Esophagus mucosa (tissue), 1 donor: ENCODE data around the gene OSBP2. TPM values are rescaled to one million over a fixed set of nuclear protein-coding genes. Genes with fewer than 3 reads are reported as not detected.

ENCODE experiments used
- ATAC-seq: fragments of 200-7000 bp; cut with Tn5 transposase; one replicate; pipeline ENCODE4 v1.9.1; 2020
- total RNA-seq: library from RNA; stranded (reverse); gene quantifications from one replicate; pipeline ENCODE4 v1.2.4, GENCODE V29; 2023
- donor health status: DM: yes; HTN: yes; CAD: no.

OSBP2 gene
- total RNA-seq, 1 donor from 2014 or later: 3.0 TPM

GRCh38 chr22:30856741-30857502, 162.2 kb downstream of the OSBP2 start:
- ATAC-seq: no peak

DNA sequence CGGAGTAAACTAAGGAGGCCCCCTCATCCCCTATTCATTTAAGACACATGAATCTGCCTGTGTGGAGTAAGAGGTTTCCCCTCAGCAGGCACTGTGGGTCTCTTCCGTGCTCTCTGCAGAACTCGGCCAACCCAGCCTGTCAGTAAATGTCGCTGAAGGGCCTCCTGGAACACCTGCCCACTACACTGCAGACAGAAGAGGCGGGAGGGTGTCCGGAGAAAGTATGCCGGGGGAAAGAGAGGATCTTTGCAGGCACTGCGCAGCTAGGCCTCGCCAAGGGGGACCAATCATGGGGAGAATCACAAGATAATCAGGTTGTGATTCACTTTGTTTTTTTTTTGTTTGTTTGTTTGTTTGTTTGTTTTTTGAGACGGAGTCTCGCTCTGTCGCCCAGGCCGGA, 163.1 kb downstream of the OSBP2 start:
- no peak for ATAC-seq

DNA sequence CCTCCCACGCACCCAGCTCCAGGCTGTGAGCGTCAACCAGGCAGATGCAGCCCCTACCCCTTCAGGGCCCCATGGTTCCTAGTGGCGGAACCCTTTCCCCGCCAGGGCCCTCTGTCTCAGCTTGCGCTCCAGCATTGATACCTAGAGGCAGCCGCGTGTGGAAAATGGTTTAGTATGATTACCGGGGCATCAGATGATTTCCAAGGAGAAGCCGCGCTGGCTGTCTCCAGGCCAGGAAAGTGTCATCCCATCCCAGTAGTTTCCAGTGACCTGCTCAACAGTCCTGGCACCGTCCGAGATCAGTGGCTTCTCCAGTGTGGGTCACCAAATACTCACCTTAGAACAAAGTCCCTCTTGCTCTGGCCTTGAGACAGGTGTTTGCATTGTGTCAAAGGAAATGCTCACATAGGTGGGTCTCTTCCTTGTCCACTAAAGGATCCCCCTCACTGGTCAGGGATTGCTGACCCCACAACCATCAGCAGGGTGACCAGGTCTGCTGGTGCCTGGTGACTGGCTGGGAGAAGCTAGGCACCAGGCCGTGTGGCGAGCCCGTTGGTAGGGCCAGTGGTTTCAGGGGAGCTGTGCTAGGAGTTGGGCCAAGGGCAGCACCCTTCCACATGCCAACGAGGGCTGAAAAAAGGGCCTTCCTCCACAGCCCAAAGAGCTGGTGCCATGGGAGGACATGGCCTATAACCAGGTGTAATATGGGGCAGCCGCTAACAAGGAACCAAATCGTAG, 164.5 kb downstream of the OSBP2 start:
- no peak for ATAC-seq

GRCh38 chr22:30859714-30860095, 165.0 kb downstream of the OSBP2 start:
- no peak for ATAC-seq

DNA sequence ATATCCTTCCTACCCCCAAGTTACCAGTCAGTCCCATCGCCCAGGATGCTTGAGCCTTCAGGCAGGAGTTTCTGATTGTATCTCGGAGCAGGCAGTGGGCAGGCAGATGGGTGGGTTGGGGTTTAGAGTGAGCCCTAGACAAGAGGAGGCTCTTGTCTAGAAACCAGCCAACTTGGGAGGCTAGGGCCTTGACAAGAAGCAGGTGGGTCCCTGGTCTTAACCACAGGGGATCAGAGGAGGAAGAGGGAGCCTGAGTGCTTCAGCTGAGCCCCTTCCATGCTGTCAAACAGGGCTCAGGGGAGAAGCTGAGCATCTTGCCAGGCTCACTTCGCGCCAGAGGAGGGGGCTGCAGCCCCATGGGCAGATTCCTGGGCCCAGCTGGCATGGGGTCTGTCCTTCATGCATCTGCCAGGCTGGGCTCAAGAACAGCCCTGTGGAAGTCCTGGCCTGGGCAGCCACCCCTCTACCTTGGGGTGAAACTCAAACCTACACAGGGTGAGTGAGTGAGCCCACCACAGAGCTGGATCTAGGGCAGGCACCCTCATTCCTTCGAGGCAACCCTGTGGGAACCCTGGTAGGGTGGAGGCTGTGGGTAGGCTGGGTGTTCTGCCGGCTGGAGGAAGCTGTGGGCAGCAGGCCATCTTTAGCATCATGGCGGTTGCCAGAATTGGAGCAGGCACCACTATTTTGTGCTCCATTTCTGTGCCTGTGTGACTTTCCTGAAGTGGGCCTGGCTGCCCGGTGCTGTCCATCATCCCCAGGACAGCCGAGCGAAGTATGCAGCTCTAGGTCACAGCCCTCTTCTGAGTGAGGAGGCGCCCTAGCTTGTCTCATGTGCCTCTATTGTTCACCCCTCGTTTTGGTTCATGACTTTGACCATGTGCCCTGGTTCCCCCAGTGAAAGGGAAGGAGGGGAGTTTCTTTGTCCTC, 165.8 kb downstream of the OSBP2 start:
- no peak for ATAC-seq

GRCh38 chr22:30861131-30861530, 166.5 kb downstream of the OSBP2 start:
- ATAC-seq: no peak

DNA sequence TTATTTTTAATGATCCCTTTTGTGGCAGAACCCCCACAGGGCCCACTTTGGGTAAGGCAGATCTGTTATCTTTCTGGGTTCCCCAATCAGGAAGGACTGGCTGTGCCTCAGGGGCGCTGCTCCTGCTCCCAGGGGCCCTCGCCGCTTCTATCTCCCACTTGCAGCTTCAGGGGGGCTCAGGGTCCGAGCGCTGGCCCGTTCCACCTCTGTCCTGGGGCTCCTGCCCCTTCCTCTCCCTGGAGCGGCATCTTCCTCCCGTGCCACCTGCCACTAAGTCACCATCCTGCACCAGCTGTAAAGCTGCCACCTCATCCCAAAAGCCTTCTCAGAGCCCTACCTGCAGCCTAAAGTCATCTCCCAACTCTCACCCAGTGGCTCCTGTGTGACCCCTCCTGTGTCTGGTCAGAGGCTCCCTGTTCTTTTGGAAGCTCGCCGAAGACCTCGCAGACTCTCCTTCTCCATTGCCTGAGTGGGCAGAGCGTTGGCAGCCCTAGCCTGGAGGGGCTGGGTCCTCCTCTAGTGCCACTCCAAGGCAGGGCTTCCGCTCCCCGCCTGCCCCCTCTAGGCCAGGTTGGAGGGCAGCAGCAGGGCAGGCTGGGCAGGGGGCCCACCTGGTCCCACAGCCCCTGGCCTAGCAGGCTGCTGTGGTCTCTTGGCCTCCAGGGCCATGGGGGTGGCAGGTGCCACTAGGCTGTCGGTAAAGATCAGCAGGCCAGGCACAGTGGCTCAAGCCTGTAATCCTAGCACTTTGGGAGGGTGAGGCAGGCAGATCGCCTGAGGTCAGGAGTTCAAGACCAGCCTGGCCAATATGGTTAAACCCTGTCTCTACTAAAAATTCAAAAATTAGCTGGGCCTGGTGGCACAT, 167.2 kb downstream of the OSBP2 start:
- no peak for ATAC-seq

DNA sequence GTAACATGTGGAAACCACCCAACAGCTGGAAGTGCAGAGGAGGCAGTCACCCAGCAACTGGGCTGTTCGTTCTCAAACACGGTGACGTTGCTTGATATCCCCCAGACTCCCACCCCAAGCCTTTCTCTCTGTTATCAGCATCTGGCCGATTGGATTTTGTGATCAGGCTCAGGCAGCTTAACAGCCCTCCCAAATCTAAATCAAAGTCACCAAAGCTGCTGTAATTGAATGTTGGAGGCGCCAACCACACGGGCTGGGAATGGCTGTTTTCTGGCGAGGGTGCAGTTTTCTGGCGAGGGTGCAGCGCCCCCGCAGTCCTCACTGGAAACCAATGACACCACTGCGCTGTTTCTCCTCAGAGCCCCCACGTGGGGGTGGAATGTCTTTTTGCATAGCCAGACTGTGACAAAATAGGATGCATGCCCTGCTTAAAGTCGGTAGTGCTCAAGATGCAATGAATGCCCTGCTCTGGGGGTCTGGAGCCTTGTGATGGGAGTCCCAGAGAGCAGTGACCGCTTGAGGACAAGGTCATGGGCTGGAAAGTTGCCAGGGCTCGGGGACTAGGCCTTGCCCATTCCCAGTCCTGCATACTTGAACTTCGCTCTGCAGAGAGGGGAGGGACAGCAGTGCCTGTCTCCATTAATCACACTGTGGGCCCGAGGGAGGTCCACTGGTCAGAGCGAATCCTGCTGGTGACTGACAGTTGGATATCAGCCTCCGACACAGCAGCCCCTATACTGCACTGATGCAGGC, 168.6 kb downstream of the OSBP2 start:
- no peak for ATAC-seq

DNA sequence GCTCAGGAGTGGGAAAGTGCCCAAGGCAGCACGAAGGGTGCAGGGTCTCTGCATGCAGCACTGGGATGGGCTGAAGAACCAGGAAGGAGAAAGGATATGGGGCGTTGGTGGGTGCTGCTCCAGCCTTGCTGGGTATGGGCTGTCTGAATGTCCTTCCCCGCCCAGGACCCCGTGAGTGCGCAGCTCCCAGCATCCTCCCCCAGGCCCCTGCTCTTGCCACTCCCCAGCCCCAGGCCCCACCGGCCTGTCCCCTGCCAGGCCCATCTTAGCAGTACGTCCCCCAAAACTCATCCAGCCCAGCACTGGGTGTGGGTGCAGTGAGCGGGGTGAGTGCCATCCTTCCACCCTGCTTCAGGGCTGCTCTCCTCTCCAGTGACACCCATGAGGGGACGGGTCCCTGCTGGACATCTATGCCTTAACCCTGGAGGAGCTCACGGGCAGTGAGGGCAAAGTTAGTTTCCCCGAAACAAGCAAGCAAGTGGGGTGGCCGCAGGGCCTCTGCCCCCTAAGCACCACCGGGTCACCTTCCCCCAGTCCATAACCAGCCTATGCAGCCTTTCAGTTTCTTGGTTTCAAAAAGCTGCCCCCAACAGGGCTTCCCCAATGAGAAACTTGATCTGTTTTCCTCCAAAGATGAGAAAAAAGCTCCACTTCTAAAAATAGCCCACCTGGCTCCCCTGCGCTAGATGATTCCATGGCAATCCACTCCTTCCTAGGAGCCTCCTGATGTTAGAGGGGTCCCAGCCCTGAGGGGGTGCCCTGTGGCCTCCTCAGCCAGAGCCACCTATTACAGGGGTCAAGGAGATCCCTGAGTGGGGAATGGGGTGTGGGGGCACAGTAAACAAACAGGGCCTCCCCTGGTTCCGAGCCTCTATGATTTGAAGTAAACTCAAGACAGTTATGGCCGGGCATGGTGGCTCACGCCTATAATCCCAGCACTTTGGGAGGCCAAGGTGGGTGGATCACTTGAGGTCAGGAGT, 170.1 kb downstream of the OSBP2 start:
- no peak for ATAC-seq

DNA sequence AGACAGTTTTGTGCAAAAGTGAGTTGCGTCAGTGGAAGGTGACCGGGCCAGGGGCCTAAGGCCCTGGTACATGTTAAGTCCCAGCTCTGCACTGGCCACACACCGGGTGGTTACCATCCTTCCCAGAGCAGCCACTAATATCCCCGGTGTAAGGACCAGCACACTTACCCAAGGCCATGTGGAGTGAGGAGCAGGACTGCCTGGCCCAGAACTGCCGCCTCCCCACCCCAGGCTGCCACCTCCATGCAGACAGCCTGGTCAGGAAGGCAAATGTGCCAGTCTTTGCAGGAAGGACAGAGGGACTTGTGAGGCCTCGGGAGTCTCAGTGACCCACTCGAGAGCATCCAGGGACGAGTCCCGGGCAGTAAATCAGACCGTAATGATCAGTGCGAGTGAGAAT, 171.0 kb downstream of the OSBP2 start:
- no peak for ATAC-seq

DNA sequence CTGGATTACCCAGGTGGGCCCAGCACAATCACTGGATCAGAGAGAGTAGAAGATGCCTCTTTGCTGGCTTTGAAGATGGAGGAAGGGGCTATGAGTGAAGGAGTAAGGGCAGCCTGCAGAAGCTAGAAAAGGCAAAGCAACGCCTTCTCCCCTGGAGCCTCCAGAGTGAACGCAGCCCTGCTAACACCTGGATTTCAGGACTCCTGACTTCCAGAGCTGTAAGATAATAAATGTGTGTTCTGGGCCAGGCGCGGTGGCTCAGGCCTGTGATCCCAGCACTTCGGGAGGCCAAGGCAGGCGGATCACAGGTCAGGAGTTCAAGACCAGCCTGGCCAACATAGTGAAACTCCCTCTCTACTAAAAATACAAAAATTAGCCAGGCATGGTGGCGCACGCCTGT, 171.5 kb downstream of the OSBP2 start:
- no peak for ATAC-seq

- no peak for ATAC-seq
Measured at GRCh38 chr22:30866811-30867271, 172.2 kb downstream of the OSBP2 start.

GRCh38 chr22:30867746-30868662, 173.3 kb downstream of the OSBP2 start:
- ATAC-seq: no peak

GRCh38 chr22:30868663-30869385, 174.2 kb downstream of the OSBP2 start:
- ATAC-seq: no peak

DNA sequence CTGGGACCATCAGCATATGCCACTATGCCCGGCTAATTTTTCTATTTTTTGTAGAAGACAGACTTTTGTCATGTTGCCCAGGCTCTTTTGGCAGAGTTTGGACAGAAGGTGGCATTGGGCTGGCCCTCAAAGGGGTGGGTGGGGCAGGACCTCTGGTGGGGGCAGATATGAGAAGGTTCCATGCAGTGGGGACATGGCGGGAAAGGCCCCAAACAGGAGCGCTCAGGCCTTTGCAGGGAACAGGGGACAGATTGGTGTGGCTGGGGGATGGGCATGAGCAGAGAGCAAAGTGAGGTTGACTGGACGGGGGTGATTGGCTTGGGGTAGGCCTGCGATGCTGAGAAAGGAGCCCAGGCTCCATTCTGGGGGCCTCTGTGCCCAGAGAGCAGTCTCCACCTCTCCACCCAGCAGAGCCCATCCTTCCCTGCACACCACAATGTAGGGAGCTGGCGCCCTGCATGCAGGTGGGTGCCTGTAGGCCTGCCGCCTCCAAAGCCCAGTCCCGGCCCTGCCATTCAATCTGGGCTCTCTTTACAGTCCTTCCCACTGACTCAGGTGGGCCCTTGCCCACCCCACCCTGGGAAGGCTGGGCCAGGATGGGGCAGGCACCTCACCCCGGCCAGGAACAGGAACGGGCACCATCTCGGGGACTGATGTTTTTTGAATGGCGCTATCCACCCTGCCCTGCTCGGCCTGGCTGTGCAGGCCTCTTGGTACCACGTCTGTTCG, 175.2 kb downstream of the OSBP2 start:
- no peak for ATAC-seq

DNA sequence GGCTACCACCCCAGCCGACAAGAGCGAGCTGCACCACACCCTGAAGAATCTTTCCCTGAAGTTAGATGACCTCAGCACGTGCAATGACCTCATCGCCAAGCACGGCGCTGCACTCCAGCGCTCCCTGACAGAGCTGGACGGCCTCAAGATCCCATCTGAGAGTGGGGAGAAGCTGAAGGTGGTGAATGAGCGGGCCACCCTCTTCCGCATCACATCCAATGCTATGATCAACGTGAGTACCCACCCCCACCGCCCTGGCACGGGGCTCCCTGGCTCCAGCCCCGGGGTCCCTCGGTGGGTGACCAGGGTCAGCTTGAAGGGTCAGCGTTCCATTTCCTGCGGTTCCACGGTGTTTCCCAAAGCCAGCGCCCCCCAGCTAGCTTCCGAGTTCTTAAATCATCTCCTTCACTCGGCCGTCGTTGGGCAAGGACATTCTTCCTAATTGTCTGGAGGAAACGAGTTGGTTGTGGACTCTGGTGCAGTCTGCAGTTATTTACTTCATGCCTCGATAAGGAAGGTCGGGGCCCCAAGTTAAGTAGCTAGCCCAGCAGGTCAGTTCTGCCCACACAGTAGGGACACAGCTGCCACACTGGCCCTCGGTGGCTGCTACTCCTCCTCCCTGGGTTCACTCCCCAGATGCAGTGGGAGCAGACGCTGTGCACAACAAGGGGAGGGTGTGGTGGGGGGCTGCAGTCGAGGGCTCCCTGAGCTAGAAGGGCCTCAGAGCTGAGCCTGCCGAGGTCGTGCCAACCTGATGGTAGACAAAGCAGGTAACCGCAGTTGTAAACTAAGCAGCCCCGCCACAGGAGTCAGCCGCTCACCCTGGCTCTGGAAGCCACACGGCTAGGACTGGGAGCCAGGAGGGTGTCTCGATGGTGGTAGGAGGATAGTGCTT, 176.0 kb downstream of the OSBP2 start:
- ATAC-seq: no peak
